ENCODE data around the gene STX3.

- no peak for TF ChIP-seq CTCF (IDR thresholded peaks at IDR 0.05)
- no peak for TF ChIP-seq EZH2 (IDR thresholded peaks at IDR 0.05)
- no peak for TF ChIP-seq EZH2phosphoT487 (IDR thresholded peaks at IDR 0.05)
Observed at GRCh38 chr11:59719556-59719955, 35.6 kb upstream of the STX3 start.

Data from neural progenitor cell (in vitro differentiated cells).